ENCODE results near the gene DGKZ. TPM values are rescaled to one million over a fixed set of nuclear protein-coding genes. Genes with fewer than 3 reads are reported as not detected.

DGKZ gene
- total RNA-seq, 3 donors from 2014 or later, result 41.2 to 49.6 (median 47.2) TPM

- Histone ChIP-seq H3K9me3 (no peaks in the 10 kb centered on the region), H3K4me3 (no peak within 1 kb of the TSS), H3K36me3 (ENCODE audit: low read depth) (no peaks in the 10 kb centered on the region), H3K4me1 (ENCODE audit: low read depth) (peaks cover 42% of the 10 kb centered on the region)
- intact Hi-C loops (cut with DNase I, micrococcal nuclease), result loop anchor here in 1 of 2 donors (5.0 kb wide), 1 partner anchor 146 kb away; no protein-coding TSS in a partner anchor
- ATAC-seq (peak; percentile 30), DNase-seq (peak in 2 of 3 donors; percentile 53 to 55)
- TF ChIP-seq CTCF (IDR thresholded peaks at IDR 0.05), result no peak
These were observed 44.5 kb downstream of the DGKZ start, which contains the start of gene CHRM4 for GRCh38 chr11:46391578-46392420. Gene CHRM4 (minus strand): TSS chr11:46391776. CDS start chr11:46386557, 5,219 bp downstream.

GRCh38 chr11:46392421-46393230 is 45.4 kb downstream of the DGKZ start:
- ATAC-seq, result peak; percentile 88
- peaks cover 40% of the 10 kb centered on the region for H3K4me1 ChIP-seq (ENCODE audit: low read depth)
- DNase-seq, result peak; percentile 86 to 92 (median 88)

GRCh38 chr11:46393231-46393616 is 46.0 kb downstream of the DGKZ start:
- no peak overlapping the region for H3K4me3 ChIP-seq
- DNase-seq (no peak), ATAC-seq (no peak)
- TF ChIP-seq CTCF (IDR thresholded peaks at IDR 0.05), result no peak
- intact Hi-C loops (cut with DNase I, micrococcal nuclease), result loop anchor here in 1 of 2 donors (5.0 kb wide), 1 partner anchor 144 kb away; no protein-coding TSS in a partner anchor
- no peaks in the 10 kb centered on the region for H3K9me3 ChIP-seq
- H3K36me3 ChIP-seq (ENCODE audit: low read depth), result no peaks in the 10 kb centered on the region
- H3K4me1 ChIP-seq (ENCODE audit: low read depth), result peaks cover 35% of the 10 kb centered on the region

More at GRCh38 chr11:46392421-46393230, 45.4 kb downstream of the DGKZ start:
- TF ChIP-seq CTCF (IDR thresholded peaks at IDR 0.05), result no peak
- Histone ChIP-seq H3K36me3 (ENCODE audit: low read depth) (no peaks in the 10 kb centered on the region), H3K9me3 (no peaks in the 10 kb centered on the region), H3K4me3 (no peak overlapping the region)
- intact Hi-C loops (cut with DNase I, micrococcal nuclease), result loop anchor here in 1 of 2 donors (5.0 kb wide), 1 partner anchor 145 kb away; no protein-coding TSS in a partner anchor

- intact Hi-C loops (cut with DNase I, micrococcal nuclease), result loop anchor here in 1 of 2 donors (5.0 kb wide), 1 partner anchor 144 kb away; no protein-coding TSS in a partner anchor
- Histone ChIP-seq H3K4me1 (ENCODE audit: low read depth) (peaks cover 35% of the 10 kb centered on the region), H3K9me3 (no peaks in the 10 kb centered on the region), H3K4me3 (no peak overlapping the region), H3K36me3 (ENCODE audit: low read depth) (no peaks in the 10 kb centered on the region)
- no peak for DNase-seq
- no peak for ATAC-seq
- TF ChIP-seq CTCF (IDR thresholded peaks at IDR 0.05), result no peak
These were observed 46.5 kb downstream of the DGKZ start for GRCh38 chr11:46393759-46394158.

- DNase-seq, result no peak
- Histone ChIP-seq H3K9me3 (no peaks in the 10 kb centered on the region), H3K36me3 (ENCODE audit: low read depth) (no peaks in the 10 kb centered on the region), H3K4me3 (no peak overlapping the region), H3K4me1 (ENCODE audit: low read depth) (peaks cover 7% of the 10 kb centered on the region)
- ATAC-seq, result no peak
- TF ChIP-seq CTCF (IDR thresholded peaks at IDR 0.05), result no peak
- intact Hi-C loops (cut with DNase I, micrococcal nuclease), result no loop called here
These were observed 50.3 kb downstream of the DGKZ start for GRCh38 chr11:46397526-46397925.

Measured in mucosa of descending colon (tissue), 3 donors.